ENCODE measurements around the gene MICALL1. TPM values are rescaled to one million over a fixed set of nuclear protein-coding genes. Genes with fewer than 3 reads are reported as not detected.

The MICALL1 gene
- total and polyA plus RNA-seq, 9 of the 15 experiments (the other 6 are each of a cell fraction or from before 2014, with no cell fraction given), result 0.32 to 21.5 (median 6.1) TPM

DNA sequence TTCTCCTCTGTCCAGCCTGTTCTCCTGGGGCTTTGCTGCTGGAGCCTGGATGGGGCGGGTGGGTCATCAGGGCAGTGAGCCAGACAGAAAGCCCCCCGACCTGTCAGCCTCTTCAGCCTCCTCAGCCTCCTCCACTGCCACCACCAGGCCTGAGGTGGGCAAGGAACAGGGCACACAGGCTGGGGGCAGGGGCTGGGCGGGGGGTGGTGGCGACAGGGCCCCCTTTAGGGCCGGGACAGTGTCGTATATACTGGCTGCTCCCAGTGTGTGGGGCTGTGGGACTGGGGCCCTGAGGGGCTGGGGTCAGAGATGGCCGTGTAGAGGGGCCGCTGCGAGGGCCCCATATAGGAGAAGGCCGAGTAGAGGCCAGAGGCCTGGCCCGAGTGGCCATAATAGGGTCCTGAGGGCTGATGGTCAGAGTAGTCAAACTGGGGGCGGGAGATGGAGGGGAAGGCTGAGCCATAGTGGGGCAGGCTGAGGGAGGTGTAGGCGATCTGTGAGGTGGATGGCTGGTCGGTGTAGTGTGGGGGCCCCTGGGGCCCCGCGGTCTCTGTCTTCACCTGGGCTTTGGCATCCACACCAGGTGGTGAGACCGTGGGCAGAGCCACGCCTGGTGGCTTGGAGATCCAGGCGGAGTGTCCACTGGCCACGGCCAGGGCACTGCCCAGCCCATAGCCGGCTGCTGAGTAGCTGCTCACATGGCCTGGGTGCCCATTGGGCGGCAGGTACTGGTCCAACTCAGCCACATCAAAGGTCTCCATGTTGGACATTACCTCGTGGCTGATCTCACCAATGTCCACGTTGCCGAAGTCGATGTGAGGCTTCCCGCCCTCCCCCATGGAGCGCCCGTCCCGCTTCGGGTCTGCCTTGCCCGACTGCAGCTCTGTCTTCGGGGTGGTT, 67.4 kb downstream of the MICALL1 start:
- no peak for DNase-seq (ENCODE audit: extremely low read depth in 1 of 4, low spot score in 3 of 4)
- no peak for FAIRE-seq
- ATAC-seq, result no peak
- Histone ChIP-seq H3K4me1 (replicated peaks in 1 of 2; ENCODE audit: control insufficient read depth in 2 of 2, insufficient read depth in 2 of 2, low read length in 2 of 2) (peaks cover 0 to 7% of the 10 kb centered on the region in 2 experiments; a peak in 2 of 5 replicates), H3K27me3 (ENCODE audit: control insufficient read depth in 2 of 2, insufficient read depth in 2 of 2, low read length in 2 of 2) (no peaks in the 10 kb centered on the region), H3K4me3 (no peak overlapping the region), H3K4me2 (ENCODE audit: insufficient read depth, low read length) (no peak overlapping the region), H3K9me3 (replicated peaks; ENCODE audit: control insufficient read depth, insufficient read depth, low read depth, low read length) (no peaks in the 10 kb centered on the region), H3K27ac (ENCODE audit: extremely low read depth, low read depth, low read length) (no peak overlapping the region), H3K79me2 (ENCODE audit: control insufficient read depth, insufficient read depth, low read length) (no peaks in the 10 kb centered on the region), H2AFZ (ENCODE audit: low read depth, low read length) (no peak overlapping the region), H3K36me3 (ENCODE audit: control insufficient read depth, insufficient read depth, low read length) (peaks cover 2% of the 10 kb centered on the region; the same call in 1 of the 3 replicates), H3K9me1 (ENCODE audit: control insufficient read depth, insufficient read depth, low read length) (no peaks in the 10 kb centered on the region), H3K9ac (ENCODE audit: insufficient read depth in 1 of 2, low read depth in 2 of 2, low read length in 2 of 2) (no peak overlapping the region), H4K20me1 (replicated peaks; ENCODE audit: control insufficient read depth, insufficient read depth, low read length) (no peaks in the 10 kb centered on the region)
- ChIA-PET POLR2A (no interaction called here), CTCF (ENCODE audit: low intra/inter-chr PET ratio) (no interaction called here)
- 81% methylated on average over 12 of the region's 33 CpGs for WGBS (ENCODE audit: insufficient coverage, low coverage, missing lambda C conversion rate)
- no peak for TF ChIP-seq ZNF282 (CRISPR knock-in tag; IDR thresholded peaks at IDR 0.05)
- no peak for TF ChIP-seq TFAM (CRISPR knock-in tag; conservative IDR thresholded peaks at IDR 0.05)
- TF ChIP-seq CBX1 (IDR thresholded peaks at IDR 0.05; ENCODE audit: low read depth), result no peak
- TF ChIP-seq TEAD2 (tag; IDR thresholded peaks at IDR 0.05), result no peak
- TF ChIP-seq STAT5B (CRISPR knock-in tag; IDR thresholded peaks at IDR 0.05), result no peak
- TF ChIP-seq, protein P1, sequence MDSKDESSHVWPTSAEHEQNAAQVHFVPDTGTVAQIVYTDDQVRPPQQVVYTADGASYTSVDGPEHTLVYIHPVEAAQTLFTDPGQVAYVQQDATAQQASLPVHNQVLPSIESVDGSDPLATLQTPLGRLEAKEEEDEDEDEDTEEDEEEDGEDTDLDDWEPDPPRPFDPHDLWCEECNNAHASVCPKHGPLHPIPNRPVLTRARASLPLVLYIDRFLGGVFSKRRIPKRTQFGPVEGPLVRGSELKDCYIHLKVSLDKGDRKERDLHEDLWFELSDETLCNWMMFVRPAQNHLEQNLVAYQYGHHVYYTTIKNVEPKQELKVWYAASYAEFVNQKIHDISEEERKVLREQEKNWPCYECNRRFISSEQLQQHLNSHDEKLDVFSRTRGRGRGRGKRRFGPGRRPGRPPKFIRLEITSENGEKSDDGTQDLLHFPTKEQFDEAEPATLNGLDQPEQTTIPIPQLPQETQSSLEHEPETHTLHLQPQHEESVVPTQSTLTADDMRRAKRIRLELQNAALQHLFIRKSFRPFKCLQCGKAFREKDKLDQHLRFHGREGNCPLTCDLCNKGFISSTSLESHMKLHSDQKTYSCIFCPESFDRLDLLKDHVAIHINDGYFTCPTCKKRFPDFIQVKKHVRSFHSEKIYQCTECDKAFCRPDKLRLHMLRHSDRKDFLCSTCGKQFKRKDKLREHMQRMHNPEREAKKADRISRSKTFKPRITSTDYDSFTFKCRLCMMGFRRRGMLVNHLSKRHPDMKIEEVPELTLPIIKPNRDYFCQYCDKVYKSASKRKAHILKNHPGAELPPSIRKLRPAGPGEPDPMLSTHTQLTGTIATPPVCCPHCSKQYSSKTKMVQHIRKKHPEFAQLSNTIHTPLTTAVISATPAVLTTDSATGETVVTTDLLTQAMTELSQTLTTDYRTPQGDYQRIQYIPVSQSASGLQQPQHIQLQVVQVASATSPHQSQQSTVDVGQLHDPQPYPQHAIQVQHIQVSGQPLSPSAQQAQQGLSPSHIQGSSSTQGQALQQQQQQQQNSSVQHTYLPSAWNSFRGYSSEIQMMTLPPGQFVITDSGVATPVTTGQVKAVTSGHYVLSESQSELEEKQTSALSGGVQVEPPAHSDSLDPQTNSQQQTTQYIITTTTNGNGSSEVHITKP (IDR thresholded peaks at IDR 0.05; ENCODE audit: partially characterized antibody), result no peak
- no peak for TF ChIP-seq CCAR2 (IDR thresholded peaks at IDR 0.05; ENCODE audit: low read depth, low read length)
- no peak for TF ChIP-seq CBFB (CRISPR knock-in tag; IDR thresholded peaks at IDR 0.05)
- intact Hi-C loops (cut with micrococcal nuclease) (no loop called here), in situ Hi-C loops (cut with MboI) (loop anchor here (10.0 kb wide), 1 partner anchor 429 kb away; no protein-coding TSS in a partner anchor)
- BruUV-seq (replicated peaks), result no TSS peak

Data from K562 (cell line).